K562 (cell line): ENCODE results near the gene CTNNA3.
"Not testable (repeated sequence)": the region's sequence is repeated elsewhere in the genome, so short reads cannot be mapped to it uniquely, and the experiment has no call there.

Experiments used
- CREB1 ChIP-seq, 2 experiments: sonication (generic) in 1 of 2; formaldehyde crosslinking in 1 of 2; IDR thresholded peaks; 2 replicates each; pipeline versions ENCODE4 v1.6.1 to v1.8.0; 2012 to 2022; ENCODE audit warnings: inconsistent platforms in 1 of 2, mild to moderate bottlenecking in 1 of 2, missing genetic modification reagents in 1 of 2, moderate library complexity in 1 of 2
- EZH2 ChIP-seq: IDR thresholded peaks from 2 replicates; pipeline ENCODE4 v1.6.1; 2012; ENCODE audit warnings: low read depth, mild to moderate bottlenecking, inconsistent platforms, low read length, borderline replicate concordance
- JUN ChIP-seq, 2 experiments: sonication (generic) in 1 of 2; formaldehyde crosslinking in 1 of 2; IDR thresholded peaks; 2 replicates each; pipeline versions ENCODE4 v1.6.1 to v1.8.0; 2012 to 2022; ENCODE audit warnings: borderline replicate concordance in 2 of 2, mild to moderate bottlenecking in 2 of 2, improper control_type of control experiment in 1 of 2, low read depth in 1 of 2, low read length in 1 of 2, missing genetic modification reagents in 1 of 2
- ZNF583 ChIP-seq: fragments of 250-450 bp; sonication (Bioruptor Pico); IDR thresholded peaks from 2 replicates; pipeline ENCODE4 v1.4.0; 2020
- TF ChIP-seq, protein P1 (sequence below), 3 experiments: IDR thresholded peaks in 2 of 3; conservative IDR thresholded peaks in 1 of 3; 2 replicates each; pipeline ENCODE4 v1.5.1; 2011 to 2012; ENCODE audit warnings: low read length in 3 of 3, mild to moderate bottlenecking in 3 of 3, control low read depth in 2 of 3, improper control_type of control experiment in 1 of 3, inconsistent platforms in 1 of 3, low read depth in 1 of 3, mixed read lengths in 1 of 3, moderate library complexity in 1 of 3; ENCODE audit not compliant: insufficient read depth in 2 of 3

DNA sequence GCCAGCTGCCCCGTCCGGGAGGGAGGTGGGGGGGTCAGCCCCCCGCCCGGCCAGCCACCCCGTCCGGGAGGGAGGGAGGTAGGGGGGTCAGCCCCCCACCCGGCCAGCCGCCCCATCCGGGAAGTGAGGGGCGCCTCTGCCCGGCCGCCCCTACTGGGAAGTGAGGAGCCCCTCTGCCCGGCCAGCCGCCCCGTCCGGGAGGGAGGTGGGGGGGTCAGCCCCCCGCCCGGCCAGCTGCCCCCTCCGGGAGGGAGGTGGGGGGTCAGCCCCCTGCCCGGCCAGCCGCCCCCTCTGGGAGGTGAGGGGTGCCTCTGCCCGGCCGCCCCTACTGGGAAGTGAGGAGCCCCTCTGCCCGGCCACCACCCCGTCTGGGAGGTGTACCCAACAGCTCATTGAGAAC is 4.1 kb downstream of the CTNNA3 start:
- TF ChIP-seq JUN (IDR thresholded peaks at IDR 0.05; ENCODE audit: borderline replicate concordance, low read depth, low read length); JUN (CRISPR knock-in tag; IDR thresholded peaks at IDR 0.05; ENCODE audit: borderline replicate concordance); ZNF583 (CRISPR knock-in tag); CREB1 (IDR thresholded peaks at IDR 0.05); CREB1 (CRISPR knock-in tag; IDR thresholded peaks at IDR 0.05); EZH2: not testable (repeated sequence)
- TF ChIP-seq, protein P1, sequence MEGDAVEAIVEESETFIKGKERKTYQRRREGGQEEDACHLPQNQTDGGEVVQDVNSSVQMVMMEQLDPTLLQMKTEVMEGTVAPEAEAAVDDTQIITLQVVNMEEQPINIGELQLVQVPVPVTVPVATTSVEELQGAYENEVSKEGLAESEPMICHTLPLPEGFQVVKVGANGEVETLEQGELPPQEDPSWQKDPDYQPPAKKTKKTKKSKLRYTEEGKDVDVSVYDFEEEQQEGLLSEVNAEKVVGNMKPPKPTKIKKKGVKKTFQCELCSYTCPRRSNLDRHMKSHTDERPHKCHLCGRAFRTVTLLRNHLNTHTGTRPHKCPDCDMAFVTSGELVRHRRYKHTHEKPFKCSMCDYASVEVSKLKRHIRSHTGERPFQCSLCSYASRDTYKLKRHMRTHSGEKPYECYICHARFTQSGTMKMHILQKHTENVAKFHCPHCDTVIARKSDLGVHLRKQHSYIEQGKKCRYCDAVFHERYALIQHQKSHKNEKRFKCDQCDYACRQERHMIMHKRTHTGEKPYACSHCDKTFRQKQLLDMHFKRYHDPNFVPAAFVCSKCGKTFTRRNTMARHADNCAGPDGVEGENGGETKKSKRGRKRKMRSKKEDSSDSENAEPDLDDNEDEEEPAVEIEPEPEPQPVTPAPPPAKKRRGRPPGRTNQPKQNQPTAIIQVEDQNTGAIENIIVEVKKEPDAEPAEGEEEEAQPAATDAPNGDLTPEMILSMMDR (IDR thresholded peaks at IDR 0.05 in 2 of 3, conservative IDR thresholded peaks at IDR 0.05 in 1 of 3; ENCODE audit: insufficient read depth in 2 of 3, low read depth in 1 of 3, low read length in 3 of 3), result not testable (repeated sequence)
